Sigmoid colon (tissue), 4 donors: Measurements from ENCODE around the gene MACROD2.

Source experiments
- CTCF ChIP-seq, 4 experiments: fragments of 450-650 bp in 3 of 4; fragments of 200-600 bp in 1 of 4; IDR thresholded peaks; one replicate each; pipeline ENCODE4 v1.5.1; 2016 to 2019; ENCODE audit warnings: antibody characterized with exemption in 4 of 4, mild to moderate bottlenecking in 3 of 4, moderate library complexity in 2 of 4
- EP300 ChIP-seq, 4 donors: sonication (generic); formaldehyde crosslinking; IDR thresholded peaks; one replicate each; pipeline ENCODE4 v1.6.1; 2017; ENCODE audit warnings: antibody characterized with exemption in 4 of 4
- POLR2A ChIP-seq, 2 donors: fragments of 450-650 bp; IDR thresholded peaks; one replicate each; pipeline ENCODE4 v1.6.1; 2016; ENCODE audit warnings: antibody characterized with exemption in 2 of 2, mild to moderate bottlenecking in 2 of 2, moderate library complexity in 2 of 2
- POLR2AphosphoS5 ChIP-seq, 4 donors: sonication (generic); formaldehyde crosslinking; IDR thresholded peaks; one replicate each; pipeline ENCODE4 v1.6.1; 2017; ENCODE audit warnings: antibody characterized with exemption in 4 of 4

- no peak for TF ChIP-seq CTCF (IDR thresholded peaks at IDR 0.05)
- no peak for TF ChIP-seq EP300 (IDR thresholded peaks at IDR 0.05)
- no peak for TF ChIP-seq POLR2AphosphoS5 (IDR thresholded peaks at IDR 0.05)
- no peak for TF ChIP-seq POLR2A (IDR thresholded peaks at IDR 0.05)
Observed at GRCh38 chr20:15857173-15857784, 1862.0 kb downstream of the MACROD2 start.
